Endothelial cell of umbilical vein (primary cell): ENCODE data around the gene ZER1.

Source experiments
- POLR2AphosphoS5 ChIP-seq: IDR thresholded peaks from 2 replicates; pipeline ENCODE4 v1.6.1; 2012; ENCODE audit warnings: low read depth, mild to moderate bottlenecking, control low read depth, low read length, moderate library complexity; ENCODE audit not compliant: insufficient read depth
- TF ChIP-seq, protein P1 (sequence below), 2 donors: IDR thresholded peaks; 1 replicate in 1 of 2; 2 replicates in 1 of 2; pipeline ENCODE4 v1.5.1; 2011; ENCODE audit warnings: low read length in 2 of 2, mild to moderate bottlenecking in 2 of 2, moderate library complexity in 2 of 2, control low read depth in 1 of 2, inconsistent platforms in 1 of 2, low read depth in 1 of 2; ENCODE audit not compliant: insufficient read depth in 1 of 2; ENCODE audit errors: extremely low read depth in 1 of 2

DNA sequence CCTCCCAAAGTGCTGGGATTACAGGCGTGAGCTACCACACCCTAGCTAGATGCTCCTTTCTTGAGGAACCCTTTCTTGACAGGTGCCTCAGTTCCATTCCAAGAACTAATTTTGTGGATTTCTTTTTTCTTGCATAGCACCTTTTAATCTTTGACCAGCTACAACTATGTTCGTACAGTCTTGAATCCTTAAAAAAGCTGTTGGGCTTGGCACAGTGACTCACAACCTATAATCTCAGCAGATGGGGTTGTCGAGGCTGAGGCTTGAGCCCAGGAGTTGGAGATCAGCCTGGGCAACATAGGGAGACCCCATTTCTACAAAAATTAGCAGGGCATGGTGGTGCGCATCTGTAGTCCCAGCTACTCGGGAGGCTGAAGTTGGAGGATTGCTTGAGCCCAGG, 1.3 kb upstream of the ZER1 start:
- TF ChIP-seq, protein P1, sequence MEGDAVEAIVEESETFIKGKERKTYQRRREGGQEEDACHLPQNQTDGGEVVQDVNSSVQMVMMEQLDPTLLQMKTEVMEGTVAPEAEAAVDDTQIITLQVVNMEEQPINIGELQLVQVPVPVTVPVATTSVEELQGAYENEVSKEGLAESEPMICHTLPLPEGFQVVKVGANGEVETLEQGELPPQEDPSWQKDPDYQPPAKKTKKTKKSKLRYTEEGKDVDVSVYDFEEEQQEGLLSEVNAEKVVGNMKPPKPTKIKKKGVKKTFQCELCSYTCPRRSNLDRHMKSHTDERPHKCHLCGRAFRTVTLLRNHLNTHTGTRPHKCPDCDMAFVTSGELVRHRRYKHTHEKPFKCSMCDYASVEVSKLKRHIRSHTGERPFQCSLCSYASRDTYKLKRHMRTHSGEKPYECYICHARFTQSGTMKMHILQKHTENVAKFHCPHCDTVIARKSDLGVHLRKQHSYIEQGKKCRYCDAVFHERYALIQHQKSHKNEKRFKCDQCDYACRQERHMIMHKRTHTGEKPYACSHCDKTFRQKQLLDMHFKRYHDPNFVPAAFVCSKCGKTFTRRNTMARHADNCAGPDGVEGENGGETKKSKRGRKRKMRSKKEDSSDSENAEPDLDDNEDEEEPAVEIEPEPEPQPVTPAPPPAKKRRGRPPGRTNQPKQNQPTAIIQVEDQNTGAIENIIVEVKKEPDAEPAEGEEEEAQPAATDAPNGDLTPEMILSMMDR (IDR thresholded peaks at IDR 0.05; ENCODE audit: extremely low read depth in 1 of 2, insufficient read depth in 1 of 2, low read depth in 1 of 2, low read length in 2 of 2): no peak
- no peak for TF ChIP-seq POLR2AphosphoS5
